GM12801 (cell line): Measurements from ENCODE around the gene ANAPC13.

Source experiments
- CTCF ChIP-seq: IDR thresholded peaks from one replicate; pipeline ENCODE4 v1.5.1; 2011; ENCODE audit warnings: control low read depth; ENCODE audit not compliant: insufficient read length; ENCODE audit errors: extremely low read depth

ANAPC13 gene

GRCh38 chr3:134485718-134486576 lies at the start of gene ANAPC13, which contains the start of gene CEP63:
Gene ANAPC13, minus strand, starts transcription at chr3:134485985. Its CDS starts 3,081 bp downstream, at chr3:134482904.
Gene CEP63, plus strand, starts transcription at chr3:134486057. Its CDS starts 9,264 bp downstream, at chr3:134495321.
- no peak for TF ChIP-seq CTCF

- TF ChIP-seq CTCF = no peak
These were observed 49.6 kb upstream of the ANAPC13 start for GRCh38 chr3:134535186-134535970.

- TF ChIP-seq CTCF = no peak
These were observed 47.7 kb upstream of the ANAPC13 start for GRCh38 chr3:134533493-134533892.

- TF ChIP-seq CTCF = no peak
These were observed 41.9 kb upstream of the ANAPC13 start for GRCh38 chr3:134527538-134528186.

GRCh38 chr3:134527037-134527436 lies 41.3 kb upstream of the ANAPC13 start:
- TF ChIP-seq CTCF = no peak

- TF ChIP-seq CTCF = no peak
These were observed 40.5 kb upstream of the ANAPC13 start for GRCh38 chr3:134526319-134526718.

- TF ChIP-seq CTCF = no peak
These were observed 39.5 kb upstream of the ANAPC13 start for GRCh38 chr3:134525293-134525692.
